Effector CD4-positive, alpha-beta T cell (primary cell): Measurements from ENCODE around the gene ETV6.
"Not testable (repeated sequence)": the region's sequence is repeated elsewhere in the genome, so short reads cannot be mapped to it uniquely, and the experiment has no call there.

Source experiments
- DNase-seq: peaks from one replicate; pipeline ENCODE4 v3.0.0-alpha.2; 2020

The ETV6 gene

DNA sequence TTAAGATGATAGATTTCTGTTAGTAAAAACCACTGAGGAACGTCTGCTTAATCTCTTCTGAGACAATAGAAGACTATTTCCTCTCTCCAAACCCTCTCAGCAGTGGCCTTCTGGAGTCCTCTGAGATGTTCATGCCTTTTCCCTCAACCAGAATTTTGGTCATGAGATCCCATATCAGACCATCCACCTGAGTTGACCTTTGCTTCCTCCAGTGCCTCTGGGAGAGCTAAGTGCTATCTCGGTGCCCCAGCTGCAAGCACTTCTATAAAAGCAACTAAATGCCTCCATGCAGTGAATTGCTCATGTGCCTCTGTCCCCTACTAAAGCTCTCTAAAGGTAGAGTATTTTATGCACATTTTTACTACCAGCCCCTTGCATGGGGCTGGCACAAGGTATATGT lies 248.4 kb downstream of the ETV6 start:
- DNase-seq = no peak

DNA sequence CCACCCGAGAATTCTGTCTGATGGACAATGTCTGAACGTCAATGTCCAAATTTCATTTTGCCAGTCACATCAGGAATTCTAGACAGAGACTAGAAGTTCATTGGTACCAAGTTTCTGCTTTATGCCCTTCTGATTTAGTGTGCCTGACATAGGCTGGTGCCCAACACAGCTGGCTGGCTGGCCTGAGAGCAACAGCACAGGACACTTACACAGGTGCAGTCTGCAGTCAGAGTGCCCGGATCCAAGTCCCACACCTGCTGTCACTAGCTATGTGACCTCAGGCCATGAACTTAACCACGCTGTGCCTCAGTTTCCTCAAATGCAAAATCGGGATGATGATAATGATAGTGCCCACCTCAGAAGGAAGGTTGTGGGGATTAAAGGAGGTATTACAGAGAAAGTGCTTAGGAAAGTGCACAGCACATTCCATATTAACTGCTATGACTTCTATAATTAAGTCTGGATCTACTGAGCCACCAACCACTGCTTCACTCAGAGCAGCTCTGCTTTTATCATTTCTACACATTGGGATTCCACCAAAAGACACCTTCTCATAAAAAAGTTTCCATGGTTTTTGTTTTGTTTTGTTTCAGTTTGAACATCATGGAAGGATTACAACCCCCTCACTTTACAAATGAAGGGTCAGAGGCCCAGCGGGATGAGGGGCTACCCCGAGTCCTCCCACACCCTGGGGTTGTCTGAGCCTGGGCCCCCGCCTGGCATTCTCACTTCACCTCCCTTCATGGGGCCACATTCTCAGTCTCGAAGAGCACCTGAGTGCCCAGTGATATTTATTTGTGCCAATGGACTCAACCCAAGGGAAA lies 252.4 kb downstream of the ETV6 start:
- DNase-seq = no peak

DNA sequence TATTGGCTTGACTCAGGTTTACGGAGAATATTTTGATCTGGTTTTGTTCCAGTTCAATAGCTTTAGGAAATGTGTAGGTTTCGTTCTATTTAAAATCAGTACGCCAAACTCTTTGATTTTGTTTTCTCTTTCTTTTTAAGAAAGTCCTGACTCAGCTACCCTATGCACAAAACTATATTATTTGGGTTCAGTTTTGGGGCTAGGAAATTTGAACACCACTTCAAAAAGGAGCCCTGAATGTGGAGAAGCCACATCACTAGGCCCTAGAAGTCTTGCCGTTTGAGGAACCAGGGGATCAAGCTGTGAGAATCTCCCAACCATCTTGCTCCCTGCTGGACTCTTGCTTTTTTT lies 253.0 kb downstream of the ETV6 start:
- DNase-seq = no peak

DNA sequence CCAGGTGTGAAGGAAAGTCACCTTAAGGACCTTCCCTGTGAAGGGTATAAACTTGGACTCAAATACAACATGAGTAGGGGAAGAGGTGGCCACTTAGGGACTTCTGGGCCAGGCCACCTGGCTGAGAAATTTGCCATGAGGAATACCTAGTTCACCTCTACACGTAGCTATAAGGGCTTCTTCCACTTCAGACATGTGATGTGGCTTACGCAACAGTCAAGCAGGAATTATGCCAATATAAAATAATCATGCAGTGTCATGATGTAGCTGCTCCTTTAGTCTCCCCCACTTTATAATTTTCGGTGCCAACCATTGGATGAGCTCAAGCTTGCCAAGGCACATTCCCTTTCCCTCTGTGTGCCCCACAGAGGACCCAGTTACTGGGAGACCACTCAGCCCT lies 254.7 kb downstream of the ETV6 start:
- no peak for DNase-seq

DNA sequence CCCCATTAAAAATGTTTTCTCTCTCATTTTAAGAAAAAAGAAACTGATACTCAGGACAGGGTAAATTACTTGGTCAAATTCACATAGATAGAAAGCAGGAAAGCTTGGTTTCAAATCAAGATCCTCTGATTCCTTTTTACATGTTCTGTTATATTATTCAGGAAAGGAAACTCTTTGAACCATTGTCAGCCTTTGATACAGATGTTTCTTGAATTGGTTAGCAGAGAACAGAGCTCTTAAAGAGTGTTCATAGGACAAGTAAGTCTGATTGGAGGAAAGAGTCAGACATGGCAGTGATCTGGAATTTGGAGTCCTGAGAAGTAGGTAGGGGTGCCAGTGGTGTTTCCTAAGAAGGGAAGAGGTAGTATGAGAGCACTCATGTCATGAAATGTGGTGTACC lies 256.1 kb downstream of the ETV6 start:
- no peak for DNase-seq

DNA sequence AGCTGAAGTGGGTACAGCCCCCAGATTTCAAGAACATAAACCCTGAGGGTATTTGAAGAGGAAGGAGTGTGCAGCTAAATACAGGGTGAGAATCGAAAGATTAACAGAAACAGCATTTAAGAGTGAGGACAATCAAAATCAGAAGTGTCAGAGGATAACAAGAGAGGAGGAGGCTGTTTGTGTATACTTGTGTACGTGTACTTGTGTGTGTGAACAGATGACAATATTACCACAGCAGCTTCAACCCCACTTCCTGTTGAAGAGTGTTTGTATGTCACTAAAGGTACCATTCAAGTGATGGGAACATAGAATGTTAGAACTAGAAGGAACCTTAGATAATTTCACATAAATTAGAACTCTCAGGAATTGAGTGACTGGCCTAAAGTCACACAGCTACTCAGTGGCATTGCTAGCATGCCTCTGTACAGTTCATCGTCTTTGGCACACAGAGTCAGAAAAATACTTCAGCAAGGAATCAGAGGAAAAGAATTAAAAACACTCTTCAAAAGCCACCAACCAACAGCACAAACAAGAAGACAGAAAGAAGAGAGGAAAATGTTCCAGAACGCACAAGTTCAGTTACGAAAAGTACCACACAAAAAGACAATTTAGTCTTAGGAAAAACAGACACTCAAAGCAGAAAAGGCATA lies 256.9 kb downstream of the ETV6 start:
- DNase-seq = no peak

DNA sequence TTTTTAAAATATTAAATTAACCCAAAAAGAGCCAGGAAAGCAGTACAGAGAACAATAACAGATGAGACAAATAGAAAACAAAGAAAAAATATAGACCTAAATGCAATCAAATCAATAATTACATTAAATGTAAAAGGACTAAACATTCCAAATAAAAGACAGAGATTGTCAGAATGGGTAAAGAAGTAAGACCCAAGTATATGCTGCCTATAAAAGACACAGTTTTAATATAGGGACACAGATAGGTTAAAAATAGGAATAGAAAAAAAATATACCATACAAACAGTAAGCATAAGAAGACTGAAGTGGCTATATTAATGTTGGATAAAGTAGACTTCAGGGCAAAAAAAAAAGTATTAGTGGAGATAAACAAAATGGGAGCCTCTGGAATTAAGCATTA lies 258.2 kb downstream of the ETV6 start:
- DNase-seq = no peak

DNA sequence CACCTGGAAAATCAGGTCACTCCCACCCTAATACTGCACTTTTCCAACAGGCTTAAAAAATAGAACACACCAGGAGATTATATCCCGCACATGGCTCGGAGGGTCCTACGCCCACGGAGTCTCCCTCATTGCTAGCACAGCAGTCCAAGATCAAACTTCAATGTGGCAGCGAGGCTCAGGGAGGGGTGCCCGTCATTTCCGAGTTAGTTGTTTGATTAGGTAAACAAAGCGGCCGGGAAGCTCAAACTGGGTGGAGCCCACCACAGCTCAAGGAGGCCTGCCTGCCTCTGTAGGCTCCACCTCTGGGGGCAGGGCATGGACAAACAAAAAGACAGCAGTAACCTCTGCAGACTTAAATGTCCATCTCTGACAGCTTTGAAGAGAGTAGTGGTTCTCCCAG lies 259.9 kb downstream of the ETV6 start:
- not testable (repeated sequence) for DNase-seq

DNA sequence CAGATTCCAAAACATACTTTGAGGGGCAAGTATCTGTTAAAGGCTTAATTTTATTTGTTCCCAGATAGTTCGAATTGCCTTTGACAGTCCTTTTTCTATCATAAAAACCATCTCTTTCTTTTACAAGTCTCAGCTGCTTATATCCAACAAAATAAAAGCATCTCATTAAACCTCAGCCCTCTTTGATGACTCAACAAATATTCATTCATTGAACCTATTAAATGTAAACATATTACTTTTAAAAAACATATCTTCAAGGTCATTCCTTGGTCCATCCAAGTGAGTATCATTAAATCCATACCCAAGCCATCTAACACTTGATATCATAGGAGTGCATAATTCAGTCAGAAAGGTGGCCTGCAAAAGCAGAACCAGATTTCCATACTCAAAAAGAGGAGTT lies 266.6 kb downstream of the ETV6 start:
- no peak for DNase-seq

DNA sequence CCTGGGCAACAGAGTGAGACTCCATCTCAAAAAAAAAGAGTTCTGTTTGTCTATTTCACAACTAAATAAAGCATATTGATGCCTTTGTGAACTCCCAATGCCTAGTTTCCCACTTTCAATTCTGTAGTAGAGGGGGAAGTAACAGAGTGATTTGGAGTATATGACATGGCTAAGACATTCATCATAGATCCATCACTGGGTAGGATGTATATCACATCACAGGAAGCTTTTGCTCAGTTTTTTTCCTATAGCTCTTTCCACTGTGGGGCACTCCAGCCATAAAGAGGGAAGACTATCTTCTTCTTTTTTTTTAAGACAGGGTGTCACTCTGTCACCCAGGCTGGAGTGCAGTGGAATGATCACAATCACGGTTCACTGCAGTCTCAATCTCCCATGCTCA lies 267.3 kb downstream of the ETV6 start:
- DNase-seq = no peak

DNA sequence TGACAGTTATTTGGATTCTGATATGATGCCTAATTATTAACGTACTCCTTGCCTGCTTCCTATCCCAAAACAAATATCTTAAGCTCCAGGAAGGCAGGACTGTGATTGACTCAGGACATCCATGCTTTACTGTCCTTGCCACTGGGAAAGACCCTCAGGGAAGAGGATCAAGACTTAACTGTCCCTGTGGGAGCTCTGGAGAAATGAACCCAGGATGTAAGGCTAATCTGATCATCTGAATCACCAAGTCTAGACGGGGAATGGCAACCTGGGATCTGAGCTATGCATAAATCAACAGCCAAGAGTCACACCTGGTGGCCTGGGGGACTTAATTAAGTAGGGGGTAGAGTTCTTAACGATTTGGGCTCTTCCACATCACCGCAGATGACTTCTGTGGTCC lies 268.0 kb downstream of the ETV6 start:
- no peak for DNase-seq

DNA sequence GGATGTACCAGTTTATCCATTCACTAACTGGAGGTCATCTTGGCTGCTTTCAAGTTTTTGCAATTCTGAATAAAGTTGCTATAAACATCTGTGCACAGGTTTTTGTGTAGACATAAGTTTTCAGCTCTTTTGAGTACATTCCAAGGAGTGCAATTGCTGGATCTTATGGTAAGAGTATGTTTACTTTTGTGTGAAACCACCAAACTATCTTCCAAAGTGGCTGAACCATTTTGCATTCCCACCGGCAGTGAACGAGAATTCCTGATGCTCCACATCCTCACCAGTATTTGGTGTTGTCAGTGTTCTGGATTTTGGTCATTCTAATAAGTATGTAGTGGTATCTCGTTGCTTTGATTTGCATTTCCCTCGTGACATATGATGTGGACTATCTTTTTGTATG lies 270.8 kb downstream of the ETV6 start:
- no peak for DNase-seq

DNA sequence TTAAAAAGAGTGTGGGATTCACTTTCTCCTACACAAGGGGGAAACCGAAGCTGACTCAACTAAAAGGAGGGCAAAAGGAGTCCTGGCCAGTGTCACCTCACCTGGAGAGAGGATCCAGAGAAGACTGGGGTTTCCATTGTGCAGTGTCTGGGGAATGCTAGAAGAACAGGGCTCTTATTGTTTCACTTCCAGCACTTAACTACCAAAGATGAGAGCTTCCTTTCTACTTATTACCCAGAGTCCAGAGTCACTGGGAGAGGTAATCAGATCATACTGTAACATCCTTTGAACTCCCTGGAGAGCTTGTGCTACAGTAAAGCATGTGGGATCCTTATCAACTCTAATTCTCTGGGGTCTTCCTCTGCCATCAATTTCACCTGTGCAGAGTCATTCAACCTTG lies 272.9 kb downstream of the ETV6 start:
- no peak for DNase-seq

DNA sequence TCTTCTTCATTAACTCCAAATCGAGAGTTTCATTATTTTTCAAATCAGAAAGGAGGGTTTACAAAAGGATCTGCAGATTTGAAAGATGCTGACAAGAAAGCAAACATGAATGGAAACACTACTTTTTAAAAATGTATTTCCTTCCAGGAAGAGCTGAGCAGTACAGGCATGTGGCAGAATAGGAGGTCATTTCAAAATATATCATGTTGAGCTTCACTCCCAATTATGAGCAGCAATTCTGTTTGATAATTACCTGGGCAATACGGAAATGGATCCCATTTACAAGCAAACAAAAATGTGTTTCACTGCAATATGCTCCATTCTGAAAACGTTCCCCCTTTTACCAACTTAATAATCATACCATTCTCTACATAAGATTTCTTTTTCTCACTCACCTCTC lies 273.6 kb downstream of the ETV6 start:
- no peak for DNase-seq

DNA sequence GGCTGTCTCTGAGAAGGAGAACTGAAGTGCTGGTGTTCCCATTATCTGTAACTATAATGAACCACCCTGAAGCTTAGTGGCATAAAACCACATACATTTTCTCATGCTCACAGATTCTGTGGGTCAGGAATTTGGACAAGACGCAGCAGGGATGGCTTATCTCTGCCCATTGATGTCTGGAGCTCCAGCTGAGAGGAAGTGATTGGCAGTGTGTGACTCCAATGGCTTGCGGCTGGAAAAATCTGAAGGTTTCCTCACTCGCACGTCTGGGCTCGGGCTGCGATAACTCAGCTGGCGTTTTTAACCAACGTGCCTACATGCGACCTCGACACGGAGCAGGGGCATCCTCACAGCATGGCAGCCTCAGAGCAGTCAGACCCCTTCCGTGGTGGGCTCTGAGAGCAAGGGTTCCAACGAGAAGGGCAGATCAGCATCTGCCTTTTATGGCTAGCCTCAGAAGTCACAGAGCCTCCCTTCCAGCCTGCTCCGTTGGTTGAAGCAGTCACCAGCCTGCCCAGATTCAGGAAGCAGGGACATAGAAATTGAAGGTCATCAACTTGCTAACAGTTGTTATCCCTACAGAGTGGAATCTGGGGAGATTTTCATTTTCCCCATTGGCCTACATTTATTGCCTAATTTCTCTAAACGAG lies 277.9 kb downstream of the ETV6 start:
- no peak for DNase-seq

DNA sequence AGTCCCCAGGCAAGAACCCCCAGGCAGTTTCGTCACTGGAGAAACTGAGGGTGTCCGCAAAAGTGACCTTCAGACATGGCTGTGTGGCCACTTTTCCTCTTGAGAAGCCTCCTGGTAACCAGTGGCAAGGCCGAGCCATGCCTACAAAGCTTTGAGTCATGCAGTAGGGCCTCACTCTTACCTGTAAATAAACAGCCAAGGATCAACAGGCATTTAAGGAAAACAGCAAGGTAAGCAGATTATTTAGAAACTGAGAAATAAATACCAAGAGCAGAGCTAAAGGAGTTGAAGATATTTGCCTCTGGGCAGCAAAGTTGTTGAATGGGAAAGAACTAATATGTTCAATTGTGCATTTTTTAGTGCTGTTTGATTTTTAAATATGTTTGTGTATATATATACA lies 280.2 kb downstream of the ETV6 start:
- DNase-seq = no peak

DNA sequence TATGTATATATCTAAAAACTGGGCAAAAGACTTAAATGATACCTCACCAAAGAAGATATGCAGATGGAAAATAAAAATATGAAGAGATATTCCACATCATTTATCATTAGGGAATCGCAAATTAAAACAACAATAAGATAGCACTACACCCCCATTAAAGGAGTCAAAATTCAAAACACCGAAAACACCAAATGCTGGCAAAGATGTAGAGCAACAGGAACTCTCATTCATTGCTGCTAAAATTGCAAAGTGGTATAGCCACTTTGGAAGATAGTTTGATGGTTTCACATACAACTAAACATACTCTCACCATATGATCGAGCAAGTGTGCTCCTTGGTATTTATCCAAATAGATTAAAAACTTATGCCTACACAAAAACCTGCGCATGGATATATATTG lies 289.7 kb downstream of the ETV6 start:
- DNase-seq = no peak

DNA sequence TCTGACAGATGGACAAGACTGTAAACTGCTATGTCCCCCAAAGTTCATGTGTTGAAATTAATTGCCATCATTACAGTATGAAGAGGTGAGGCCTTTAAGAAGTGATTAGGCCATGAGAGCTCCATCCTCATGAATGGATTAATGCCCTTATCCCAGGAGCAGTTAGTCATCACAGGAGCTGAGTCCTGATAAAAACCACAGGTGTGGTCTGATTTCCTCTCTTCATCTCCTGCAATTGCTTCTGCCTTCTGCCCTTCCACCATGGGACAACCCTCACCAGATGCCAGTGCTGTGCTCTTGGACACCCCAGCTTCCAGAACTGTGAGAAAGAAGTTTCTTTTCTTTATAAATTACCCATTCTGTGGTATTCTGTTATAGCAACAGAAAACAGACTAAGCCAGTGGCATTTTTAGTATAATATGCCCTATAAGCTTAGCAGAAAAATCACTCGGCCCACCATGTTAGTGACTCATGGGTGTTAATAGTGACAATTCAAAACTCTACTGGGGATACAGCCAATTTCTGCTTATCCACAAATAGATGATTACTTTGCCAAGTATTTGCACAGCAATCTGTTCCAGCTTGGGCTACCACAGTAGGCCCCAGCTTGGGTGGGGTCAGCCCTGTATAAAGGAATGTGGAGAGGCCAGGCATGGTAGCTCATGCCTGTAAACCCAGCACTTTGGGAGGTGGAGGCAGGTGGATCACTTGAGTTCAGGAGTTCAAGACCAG lies 292.3 kb downstream of the ETV6 start:
- no peak for DNase-seq

DNA sequence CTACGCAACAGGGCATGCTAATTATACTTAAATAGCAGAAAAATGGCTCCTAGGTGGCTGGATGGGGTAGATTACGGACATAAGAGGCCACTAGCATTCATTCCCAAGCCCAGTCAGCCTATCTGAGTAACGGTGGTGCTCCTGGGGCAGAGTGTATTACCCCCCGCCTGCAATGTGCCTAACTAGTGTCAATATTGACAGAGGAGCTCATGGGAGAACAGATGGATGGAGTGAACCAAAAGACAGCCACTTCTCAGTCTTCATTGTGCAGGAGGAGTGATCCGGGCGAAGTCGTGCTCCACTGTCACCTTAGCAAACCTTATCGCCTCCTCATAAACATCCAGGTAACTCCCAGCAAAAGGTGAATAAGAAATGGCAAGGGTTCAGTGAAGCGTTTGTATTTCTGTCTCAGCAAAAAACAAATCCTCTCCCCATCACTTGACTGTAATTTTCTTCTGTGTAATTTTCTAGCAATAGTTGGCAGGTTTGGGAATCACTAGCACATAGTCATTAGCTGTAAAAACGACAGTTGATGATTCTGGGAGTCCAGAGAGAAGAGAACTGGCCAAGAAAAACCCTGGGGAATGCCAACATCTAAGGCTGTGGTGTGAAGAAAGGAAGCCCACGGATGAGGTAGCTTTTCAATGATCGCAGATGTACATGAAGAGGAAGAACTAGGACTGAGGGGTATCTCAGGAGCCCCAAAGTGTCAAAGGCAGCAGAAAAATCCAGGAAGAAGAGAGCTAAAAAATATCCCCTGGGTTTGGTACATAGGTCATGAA lies 294.6 kb downstream of the ETV6 start:
- DNase-seq = no peak
